ENCODE results near the gene FKBP3. TPM values are rescaled to one million over a fixed set of nuclear protein-coding genes. Genes with fewer than 3 reads are reported as not detected.

FKBP3 gene
- total and polyA plus RNA-seq, 2 of the 8 experiments (the other 6 are each of a cell fraction or from before 2014, with no cell fraction given) = 36.0 to 149 TPM

- TF ChIP-seq CHD7 (IDR thresholded peaks at IDR 0.05; ENCODE audit: insufficient replicate concordance, low read length) (no peak), TEAD4 (IDR thresholded peaks at IDR 0.05; ENCODE audit: low read depth, low read length) (no peak), TBP (IDR thresholded peaks at IDR 0.05; ENCODE audit: low read depth, low read length) (no peak), CHD2 (IDR thresholded peaks at IDR 0.05; ENCODE audit: low read length) (no peak), MAX (IDR thresholded peaks at IDR 0.05) (no peak), RAD21 (IDR thresholded peaks at IDR 0.05 in 1 of 2, conservative IDR thresholded peaks at IDR 0.05 in 1 of 2; ENCODE audit: low read depth in 2 of 2, low read length in 2 of 2) (no peak), CBX5 (IDR thresholded peaks at IDR 0.05; ENCODE audit: low read depth, low read length) (no peak), SIX5 (IDR thresholded peaks at IDR 0.05; ENCODE audit: low read depth, low read length) (no peak), BCL11A (IDR thresholded peaks at IDR 0.05; ENCODE audit: low read depth in 2 of 2, low read length in 2 of 2) (no peak), POLR2AphosphoS5 (IDR thresholded peaks at IDR 0.05; ENCODE audit: low read depth, low read length) (no peak), YY1 (IDR thresholded peaks at IDR 0.05; ENCODE audit: low read depth, low read length) (no peak)
Observed at GRCh38 chr14:45104561-45104960, 29.7 kb downstream of the FKBP3 start (continued).

All from H1 (cell line).